ENCODE results near the gene RIN1. TPM values are rescaled to one million over a fixed set of nuclear protein-coding genes. Genes with fewer than 3 reads are reported as not detected.

RIN1 gene
- total and polyA plus RNA-seq, 9 of the 15 experiments (the other 6 are each of a cell fraction or from before 2014, with no cell fraction given): 0.01 to 1.2 (median 0.45) TPM; not detected in 1

DNA sequence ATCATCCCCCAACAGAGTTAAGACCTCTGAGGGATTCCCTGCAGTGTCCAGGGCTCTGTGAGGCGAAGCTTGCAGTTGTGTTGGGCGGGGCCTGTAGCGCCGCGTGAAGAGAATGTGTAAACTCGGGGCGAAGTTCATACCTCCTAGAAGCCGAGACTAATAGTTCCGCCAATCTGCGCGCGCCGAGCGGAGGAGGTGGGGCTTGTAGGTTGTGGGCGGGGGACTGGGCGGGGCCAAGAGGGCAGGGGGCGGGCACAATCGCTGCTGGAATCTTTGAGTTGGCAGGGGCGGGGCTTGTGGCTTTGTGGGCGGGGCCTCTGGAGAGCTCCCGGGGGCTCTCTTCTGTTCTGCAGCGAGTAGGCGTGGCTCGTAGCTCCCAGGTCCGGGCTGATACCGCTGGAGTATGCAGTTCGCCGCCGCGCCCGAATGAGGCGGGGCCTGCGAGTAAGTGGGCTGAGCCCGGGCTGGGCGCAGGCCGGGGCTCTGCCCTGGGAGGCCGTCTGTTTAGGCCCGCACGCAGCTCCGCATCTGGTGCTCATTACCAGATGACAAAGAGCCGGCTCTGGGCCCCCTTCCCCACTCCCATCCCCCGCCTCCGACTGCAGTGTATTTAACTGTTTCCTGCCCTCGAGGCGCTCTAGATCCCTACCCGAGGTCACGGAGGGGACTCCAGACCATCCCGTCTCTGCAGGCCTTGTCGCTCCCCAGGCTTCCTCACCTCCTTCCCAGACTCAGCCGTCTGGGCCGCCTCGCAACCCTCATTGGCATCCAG, 23.5 kb downstream of the RIN1 start (continued):
- TF ChIP-seq, protein P1, sequence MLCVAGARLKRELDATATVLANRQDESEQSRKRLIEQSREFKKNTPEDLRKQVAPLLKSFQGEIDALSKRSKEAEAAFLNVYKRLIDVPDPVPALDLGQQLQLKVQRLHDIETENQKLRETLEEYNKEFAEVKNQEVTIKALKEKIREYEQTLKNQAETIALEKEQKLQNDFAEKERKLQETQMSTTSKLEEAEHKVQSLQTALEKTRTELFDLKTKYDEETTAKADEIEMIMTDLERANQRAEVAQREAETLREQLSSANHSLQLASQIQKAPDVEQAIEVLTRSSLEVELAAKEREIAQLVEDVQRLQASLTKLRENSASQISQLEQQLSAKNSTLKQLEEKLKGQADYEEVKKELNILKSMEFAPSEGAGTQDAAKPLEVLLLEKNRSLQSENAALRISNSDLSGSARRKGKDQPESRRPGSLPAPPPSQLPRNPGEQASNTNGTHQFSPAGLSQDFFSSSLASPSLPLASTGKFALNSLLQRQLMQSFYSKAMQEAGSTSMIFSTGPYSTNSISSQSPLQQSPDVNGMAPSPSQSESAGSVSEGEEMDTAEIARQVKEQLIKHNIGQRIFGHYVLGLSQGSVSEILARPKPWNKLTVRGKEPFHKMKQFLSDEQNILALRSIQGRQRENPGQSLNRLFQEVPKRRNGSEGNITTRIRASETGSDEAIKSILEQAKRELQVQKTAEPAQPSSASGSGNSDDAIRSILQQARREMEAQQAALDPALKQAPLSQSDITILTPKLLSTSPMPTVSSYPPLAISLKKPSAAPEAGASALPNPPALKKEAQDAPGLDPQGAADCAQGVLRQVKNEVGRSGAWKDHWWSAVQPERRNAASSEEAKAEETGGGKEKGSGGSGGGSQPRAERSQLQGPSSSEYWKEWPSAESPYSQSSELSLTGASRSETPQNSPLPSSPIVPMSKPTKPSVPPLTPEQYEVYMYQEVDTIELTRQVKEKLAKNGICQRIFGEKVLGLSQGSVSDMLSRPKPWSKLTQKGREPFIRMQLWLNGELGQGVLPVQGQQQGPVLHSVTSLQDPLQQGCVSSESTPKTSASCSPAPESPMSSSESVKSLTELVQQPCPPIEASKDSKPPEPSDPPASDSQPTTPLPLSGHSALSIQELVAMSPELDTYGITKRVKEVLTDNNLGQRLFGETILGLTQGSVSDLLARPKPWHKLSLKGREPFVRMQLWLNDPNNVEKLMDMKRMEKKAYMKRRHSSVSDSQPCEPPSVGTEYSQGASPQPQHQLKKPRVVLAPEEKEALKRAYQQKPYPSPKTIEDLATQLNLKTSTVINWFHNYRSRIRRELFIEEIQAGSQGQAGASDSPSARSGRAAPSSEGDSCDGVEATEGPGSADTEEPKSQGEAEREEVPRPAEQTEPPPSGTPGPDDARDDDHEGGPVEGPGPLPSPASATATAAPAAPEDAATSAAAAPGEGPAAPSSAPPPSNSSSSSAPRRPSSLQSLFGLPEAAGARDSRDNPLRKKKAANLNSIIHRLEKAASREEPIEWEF (CRISPR knock-in tag; IDR thresholded peaks at IDR 0.05): no peak
- TF ChIP-seq ZNF431 (CRISPR knock-in tag; IDR thresholded peaks at IDR 0.05): no peak
- TF ChIP-seq, protein P2, sequence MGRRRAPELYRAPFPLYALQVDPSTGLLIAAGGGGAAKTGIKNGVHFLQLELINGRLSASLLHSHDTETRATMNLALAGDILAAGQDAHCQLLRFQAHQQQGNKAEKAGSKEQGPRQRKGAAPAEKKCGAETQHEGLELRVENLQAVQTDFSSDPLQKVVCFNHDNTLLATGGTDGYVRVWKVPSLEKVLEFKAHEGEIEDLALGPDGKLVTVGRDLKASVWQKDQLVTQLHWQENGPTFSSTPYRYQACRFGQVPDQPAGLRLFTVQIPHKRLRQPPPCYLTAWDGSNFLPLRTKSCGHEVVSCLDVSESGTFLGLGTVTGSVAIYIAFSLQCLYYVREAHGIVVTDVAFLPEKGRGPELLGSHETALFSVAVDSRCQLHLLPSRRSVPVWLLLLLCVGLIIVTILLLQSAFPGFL (CRISPR knock-in tag; IDR thresholded peaks at IDR 0.05): no peak
- TF ChIP-seq, protein P3, sequence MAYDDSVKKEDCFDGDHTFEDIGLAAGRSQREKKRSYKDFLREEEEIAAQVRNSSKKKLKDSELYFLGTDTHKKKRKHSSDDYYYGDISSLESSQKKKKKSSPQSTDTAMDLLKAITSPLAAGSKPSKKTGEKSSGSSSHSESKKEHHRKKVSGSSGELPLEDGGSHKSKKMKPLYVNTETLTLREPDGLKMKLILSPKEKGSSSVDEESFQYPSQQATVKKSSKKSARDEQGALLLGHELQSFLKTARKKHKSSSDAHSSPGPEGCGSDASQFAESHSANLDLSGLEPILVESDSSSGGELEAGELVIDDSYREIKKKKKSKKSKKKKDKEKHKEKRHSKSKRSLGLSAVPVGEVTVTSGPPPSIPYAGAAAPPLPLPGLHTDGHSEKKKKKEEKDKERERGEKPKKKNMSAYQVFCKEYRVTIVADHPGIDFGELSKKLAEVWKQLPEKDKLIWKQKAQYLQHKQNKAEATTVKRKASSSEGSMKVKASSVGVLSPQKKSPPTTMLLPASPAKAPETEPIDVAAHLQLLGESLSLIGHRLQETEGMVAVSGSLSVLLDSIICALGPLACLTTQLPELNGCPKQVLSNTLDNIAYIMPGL (CRISPR knock-in tag; IDR thresholded peaks at IDR 0.05): no peak
- TF ChIP-seq, protein P4, sequence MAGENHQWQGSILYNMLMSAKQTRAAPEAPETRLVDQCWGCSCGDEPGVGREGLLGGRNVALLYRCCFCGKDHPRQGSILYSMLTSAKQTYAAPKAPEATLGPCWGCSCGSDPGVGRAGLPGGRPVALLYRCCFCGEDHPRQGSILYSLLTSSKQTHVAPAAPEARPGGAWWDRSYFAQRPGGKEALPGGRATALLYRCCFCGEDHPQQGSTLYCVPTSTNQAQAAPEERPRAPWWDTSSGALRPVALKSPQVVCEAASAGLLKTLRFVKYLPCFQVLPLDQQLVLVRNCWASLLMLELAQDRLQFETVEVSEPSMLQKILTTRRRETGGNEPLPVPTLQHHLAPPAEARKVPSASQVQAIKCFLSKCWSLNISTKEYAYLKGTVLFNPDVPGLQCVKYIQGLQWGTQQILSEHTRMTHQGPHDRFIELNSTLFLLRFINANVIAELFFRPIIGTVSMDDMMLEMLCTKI (IDR thresholded peaks at IDR 0.05; ENCODE audit: partially characterized antibody): no peak

Measured in K562 (cell line).